Measurements from ENCODE around the gene CELF1. TPM values are rescaled to one million over a fixed set of nuclear protein-coding genes. Genes with fewer than 3 reads are reported as not detected.

CELF1 gene
- total and polyA plus RNA-seq, 2 of the 13 experiments (the other 11 are each of a cell fraction or from before 2014, with no cell fraction given) = 69.0 to 80.1 TPM

GRCh38 chr11:47533690-47534151 lies 19.2 kb downstream of the CELF1 start:
- BruUV-seq (replicated peaks) = no TSS peak
- no peak for FAIRE-seq
- Histone ChIP-seq H3K9me3 (ENCODE audit: low read length) (no peaks in the 10 kb centered on the region), H2AFZ (ENCODE audit: low read length) (no peak overlapping the region), H3K36me3 (replicated peaks in 1 of 2; ENCODE audit: control insufficient read depth in 1 of 2, insufficient read depth in 2 of 2, low read length in 2 of 2) (peaks cover 2% of the 10 kb centered on the region in 2 experiments; a peak in 1 of 5 replicates), H4K20me1 (ENCODE audit: insufficient read depth, low read length) (peaks cover 52% of the 10 kb centered on the region), H3K4me2 (ENCODE audit: low read depth, low read length) (no peak overlapping the region), H3K4me3 (replicated peaks in 1 of 3; ENCODE audit: insufficient read depth in 1 of 3, low read depth in 2 of 3, low read length in 3 of 3) (no peak overlapping the region), H3K4me1 (ENCODE audit: insufficient read depth, low read length) (peaks cover 35% of the 10 kb centered on the region), H3K27me3 (ENCODE audit: control insufficient read depth in 1 of 2, insufficient read depth in 2 of 2, low read length in 2 of 2) (no peaks in the 10 kb centered on the region), H3K9ac (ENCODE audit: insufficient read depth, low read depth, low read length) (no peak overlapping the region), H3K79me2 (ENCODE audit: insufficient read depth, low read length) (peaks cover 93% of the 10 kb centered on the region), H3K27ac (ENCODE audit: extremely low read length, insufficient read depth, low read length) (no peak overlapping the region)
- intact Hi-C loops (cut with micrococcal nuclease; ENCODE audit: unreplicated experiment) (no loop called here), in situ Hi-C loops (cut with HindIII; ENCODE audit: extremely low pct_ligation_motif_present, low pct_unique_long_range_greater_than_20kb) (no loop called here)
- POLR2A ChIA-PET = interaction anchor here (0.8 to 1.1 kb wide), 2 partner anchors 54 to 96 kb away, joined by 3 to 4 read pairs; no protein-coding TSS in a partner anchor
- no peak for DNase-seq (ENCODE audit: low spot score)
- TF ChIP-seq NFE2L2 (IDR thresholded peaks at IDR 0.05; ENCODE audit: low read length) = no peak
- TF ChIP-seq GATAD1 (CRISPR knock-in tag; IDR thresholded peaks at IDR 0.05) = no peak
- TF ChIP-seq ZNF652 (CRISPR knock-in tag; IDR thresholded peaks at IDR 0.05; ENCODE audit: borderline replicate concordance, low read depth) = no peak
- no peak for TF ChIP-seq JUNB (CRISPR knock-in tag; IDR thresholded peaks at IDR 0.05; ENCODE audit: borderline replicate concordance)
- TF ChIP-seq RCOR2 (CRISPR knock-in tag; IDR thresholded peaks at IDR 0.05) = no peak
- TF ChIP-seq CENPX (CRISPR knock-in tag; IDR thresholded peaks at IDR 0.05) = no peak
- CTCF ChIA-PET (ENCODE audit: low intra/inter-chr PET ratio, low total read pairs) = no interaction called here
- WGBS (ENCODE audit: low lambda C conversion rate) = 100% methylated on average over 2 of the region's 2 CpGs
- ATAC-seq = no peak

- H3K4me2 ChIP-seq (ENCODE audit: low read depth, low read length) = no peak overlapping the region
- TF ChIP-seq ZSCAN9 (CRISPR knock-in tag; IDR thresholded peaks at IDR 0.05; ENCODE audit: borderline replicate concordance) = no peak
- TF ChIP-seq, protein P1, sequence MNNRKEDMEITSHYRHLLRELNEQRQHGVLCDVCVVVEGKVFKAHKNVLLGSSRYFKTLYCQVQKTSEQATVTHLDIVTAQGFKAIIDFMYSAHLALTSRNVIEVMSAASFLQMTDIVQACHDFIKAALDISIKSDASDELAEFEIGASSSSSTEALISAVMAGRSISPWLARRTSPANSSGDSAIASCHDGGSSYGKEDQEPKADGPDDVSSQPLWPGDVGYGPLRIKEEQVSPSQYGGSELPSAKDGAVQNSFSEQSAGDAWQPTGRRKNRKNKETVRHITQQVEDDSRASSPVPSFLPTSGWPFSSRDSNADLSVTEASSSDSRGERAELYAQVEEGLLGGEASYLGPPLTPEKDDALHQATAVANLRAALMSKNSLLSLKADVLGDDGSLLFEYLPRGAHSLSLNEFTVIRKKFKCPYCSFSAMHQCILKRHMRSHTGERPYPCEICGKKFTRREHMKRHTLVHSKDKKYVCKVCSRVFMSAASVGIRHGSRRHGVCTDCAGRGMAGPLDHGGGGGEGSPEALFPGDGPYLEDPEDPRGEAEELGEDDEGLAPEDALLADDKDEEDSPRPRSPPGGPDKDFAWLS (CRISPR knock-in tag; IDR thresholded peaks at IDR 0.05; ENCODE audit: borderline replicate concordance) = no peak
- TF ChIP-seq RFX3 (CRISPR knock-in tag; IDR thresholded peaks at IDR 0.05) = peak; percentile 35; the same call in 1 of the 2 replicates
- TF ChIP-seq, protein P2, sequence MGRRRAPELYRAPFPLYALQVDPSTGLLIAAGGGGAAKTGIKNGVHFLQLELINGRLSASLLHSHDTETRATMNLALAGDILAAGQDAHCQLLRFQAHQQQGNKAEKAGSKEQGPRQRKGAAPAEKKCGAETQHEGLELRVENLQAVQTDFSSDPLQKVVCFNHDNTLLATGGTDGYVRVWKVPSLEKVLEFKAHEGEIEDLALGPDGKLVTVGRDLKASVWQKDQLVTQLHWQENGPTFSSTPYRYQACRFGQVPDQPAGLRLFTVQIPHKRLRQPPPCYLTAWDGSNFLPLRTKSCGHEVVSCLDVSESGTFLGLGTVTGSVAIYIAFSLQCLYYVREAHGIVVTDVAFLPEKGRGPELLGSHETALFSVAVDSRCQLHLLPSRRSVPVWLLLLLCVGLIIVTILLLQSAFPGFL (CRISPR knock-in tag; IDR thresholded peaks at IDR 0.05) = no peak
- TF ChIP-seq GTF2F1 (IDR thresholded peaks at IDR 0.05; ENCODE audit: low read length) = no peak
- TF ChIP-seq ZNF713 (CRISPR knock-in tag; IDR thresholded peaks at IDR 0.05) = no peak
- TF ChIP-seq ZNF101 (CRISPR knock-in tag; IDR thresholded peaks at IDR 0.05; ENCODE audit: borderline replicate concordance, low read depth) = no peak
- no peak for TF ChIP-seq MYNN (CRISPR knock-in tag; IDR thresholded peaks at IDR 0.05; ENCODE audit: low read depth)
- peak; percentile 22; the same call in 1 of the 2 replicates for TF ChIP-seq RFX1 (IDR thresholded peaks at IDR 0.05)
- TF ChIP-seq CENPBD1 (CRISPR knock-in tag; IDR thresholded peaks at IDR 0.05; ENCODE audit: borderline replicate concordance, low read depth) = no peak
- no peak for TF ChIP-seq ZNF737 (CRISPR knock-in tag; IDR thresholded peaks at IDR 0.05; ENCODE audit: borderline replicate concordance)
Measured at GRCh38 chr11:47532597-47533213, 20.2 kb downstream of the CELF1 start.

More at GRCh38 chr11:47532597-47533213, 20.2 kb downstream of the CELF1 start:
- intact Hi-C loops (cut with micrococcal nuclease; ENCODE audit: unreplicated experiment) (no loop called here), in situ Hi-C loops (cut with HindIII; ENCODE audit: extremely low pct_ligation_motif_present, low pct_unique_long_range_greater_than_20kb) (no loop called here)
- Histone ChIP-seq H3K27ac (ENCODE audit: extremely low read length, insufficient read depth, low read length) (peak overlapping the region; percentile 37), H3K36me3 (replicated peaks in 1 of 2; ENCODE audit: control insufficient read depth in 1 of 2, insufficient read depth in 2 of 2, low read length in 2 of 2) (peaks cover 2% of the 10 kb centered on the region in 2 experiments; a peak in 1 of 5 replicates), H3K27me3 (ENCODE audit: control insufficient read depth in 1 of 2, insufficient read depth in 2 of 2, low read length in 2 of 2) (no peaks in the 10 kb centered on the region), H4K20me1 (ENCODE audit: insufficient read depth, low read length) (peaks cover 51% of the 10 kb centered on the region), H3K4me1 (ENCODE audit: insufficient read depth, low read length) (peaks cover 45% of the 10 kb centered on the region), H3K79me2 (ENCODE audit: insufficient read depth, low read length) (peaks cover 94% of the 10 kb centered on the region), H3K9me3 (ENCODE audit: low read length) (no peaks in the 10 kb centered on the region), H3K4me3 (replicated peaks in 1 of 3; ENCODE audit: insufficient read depth in 1 of 3, low read depth in 2 of 3, low read length in 3 of 3) (no peak overlapping the region), H2AFZ (ENCODE audit: low read length) (no peak overlapping the region), H3K9ac (ENCODE audit: insufficient read depth, low read depth, low read length) (no peak overlapping the region)
- ATAC-seq (peak; percentile 46; the same call in 1 of the 3 replicates), FAIRE-seq (no peak), DNase-seq (ENCODE audit: low spot score) (no peak)
- ChIA-PET POLR2A (no interaction called here), CTCF (ENCODE audit: low intra/inter-chr PET ratio, low total read pairs) (no interaction called here)
- BruUV-seq (replicated peaks) = TSS peak; percentile 31
- 97% methylated on average over 2 of the region's 2 CpGs for WGBS (ENCODE audit: low lambda C conversion rate)
